ENCODE results near the gene PLPP1. TPM values are rescaled to one million over a fixed set of nuclear protein-coding genes. Genes with fewer than 3 reads are reported as not detected.

Gene PLPP1
- total RNA-seq, 1 experiment from 2014 or later = 10.5 TPM

DNA sequence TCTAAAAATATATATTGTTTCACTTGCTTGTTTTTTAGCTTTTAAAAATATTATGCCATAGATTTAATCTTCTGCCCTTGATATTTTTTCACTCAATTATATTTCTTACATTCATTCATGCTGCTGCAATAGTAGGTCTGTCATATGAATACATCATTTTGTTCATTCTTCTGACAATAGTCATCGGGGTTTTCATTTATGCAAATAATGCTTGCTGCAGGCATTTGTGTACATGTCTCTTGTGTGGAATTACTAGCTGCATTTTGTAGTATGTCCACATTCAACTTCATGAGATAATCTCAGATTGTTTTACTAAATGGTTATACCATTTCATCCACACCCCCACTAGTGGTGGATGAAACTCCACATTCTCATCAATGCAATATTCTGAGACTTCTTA, 5.3 kb upstream of the PLPP1 start:
- ChIA-PET POLR2A (no interaction called here), RAD21 (ENCODE audit: low non-redundant PET in 1 of 2, low total read pairs in 2 of 2, uncharacterized antibody in 2 of 2, unreplicated experiment in 2 of 2) (no interaction called here), CTCF (no interaction called here)
- no peak overlapping the region for H3K27ac ChIP-seq (ENCODE audit: low read depth, low read length)
- H3K9me2 ChIP-seq (ENCODE audit: insufficient read depth) = no peaks in the 10 kb centered on the region
- no peaks in the 10 kb centered on the region for H3K36me3 ChIP-seq (ENCODE audit: control insufficient read depth in 1 of 2, insufficient read depth in 2 of 2, low read length in 2 of 2)
- no peak overlapping the region for H3K9ac ChIP-seq (ENCODE audit: low read length)
- no peak for TF ChIP-seq YY1 (IDR thresholded peaks at IDR 0.05; ENCODE audit: extremely low read depth, insufficient replicate concordance, low read depth, low read length)
- TF ChIP-seq CBX3 (IDR thresholded peaks at IDR 0.05; ENCODE audit: low read depth) = no peak
- TF ChIP-seq, protein P1, sequence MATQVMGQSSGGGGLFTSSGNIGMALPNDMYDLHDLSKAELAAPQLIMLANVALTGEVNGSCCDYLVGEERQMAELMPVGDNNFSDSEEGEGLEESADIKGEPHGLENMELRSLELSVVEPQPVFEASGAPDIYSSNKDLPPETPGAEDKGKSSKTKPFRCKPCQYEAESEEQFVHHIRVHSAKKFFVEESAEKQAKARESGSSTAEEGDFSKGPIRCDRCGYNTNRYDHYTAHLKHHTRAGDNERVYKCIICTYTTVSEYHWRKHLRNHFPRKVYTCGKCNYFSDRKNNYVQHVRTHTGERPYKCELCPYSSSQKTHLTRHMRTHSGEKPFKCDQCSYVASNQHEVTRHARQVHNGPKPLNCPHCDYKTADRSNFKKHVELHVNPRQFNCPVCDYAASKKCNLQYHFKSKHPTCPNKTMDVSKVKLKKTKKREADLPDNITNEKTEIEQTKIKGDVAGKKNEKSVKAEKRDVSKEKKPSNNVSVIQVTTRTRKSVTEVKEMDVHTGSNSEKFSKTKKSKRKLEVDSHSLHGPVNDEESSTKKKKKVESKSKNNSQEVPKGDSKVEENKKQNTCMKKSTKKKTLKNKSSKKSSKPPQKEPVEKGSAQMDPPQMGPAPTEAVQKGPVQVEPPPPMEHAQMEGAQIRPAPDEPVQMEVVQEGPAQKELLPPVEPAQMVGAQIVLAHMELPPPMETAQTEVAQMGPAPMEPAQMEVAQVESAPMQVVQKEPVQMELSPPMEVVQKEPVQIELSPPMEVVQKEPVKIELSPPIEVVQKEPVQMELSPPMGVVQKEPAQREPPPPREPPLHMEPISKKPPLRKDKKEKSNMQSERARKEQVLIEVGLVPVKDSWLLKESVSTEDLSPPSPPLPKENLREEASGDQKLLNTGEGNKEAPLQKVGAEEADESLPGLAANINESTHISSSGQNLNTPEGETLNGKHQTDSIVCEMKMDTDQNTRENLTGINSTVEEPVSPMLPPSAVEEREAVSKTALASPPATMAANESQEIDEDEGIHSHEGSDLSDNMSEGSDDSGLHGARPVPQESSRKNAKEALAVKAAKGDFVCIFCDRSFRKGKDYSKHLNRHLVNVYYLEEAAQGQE (IDR thresholded peaks at IDR 0.05; ENCODE audit: low read depth) = no peak
- TF ChIP-seq SP1 (IDR thresholded peaks at IDR 0.05; ENCODE audit: low read depth) = no peak
- TF ChIP-seq CEBPB (IDR thresholded peaks at IDR 0.05; ENCODE audit: low read depth) = no peak
- no peak for TF ChIP-seq EGR1 (IDR thresholded peaks at IDR 0.05; ENCODE audit: low read depth)
- TF ChIP-seq EZH2phosphoT487 (IDR thresholded peaks at IDR 0.05; ENCODE audit: borderline replicate concordance) = no peak
- TF ChIP-seq, protein P2, sequence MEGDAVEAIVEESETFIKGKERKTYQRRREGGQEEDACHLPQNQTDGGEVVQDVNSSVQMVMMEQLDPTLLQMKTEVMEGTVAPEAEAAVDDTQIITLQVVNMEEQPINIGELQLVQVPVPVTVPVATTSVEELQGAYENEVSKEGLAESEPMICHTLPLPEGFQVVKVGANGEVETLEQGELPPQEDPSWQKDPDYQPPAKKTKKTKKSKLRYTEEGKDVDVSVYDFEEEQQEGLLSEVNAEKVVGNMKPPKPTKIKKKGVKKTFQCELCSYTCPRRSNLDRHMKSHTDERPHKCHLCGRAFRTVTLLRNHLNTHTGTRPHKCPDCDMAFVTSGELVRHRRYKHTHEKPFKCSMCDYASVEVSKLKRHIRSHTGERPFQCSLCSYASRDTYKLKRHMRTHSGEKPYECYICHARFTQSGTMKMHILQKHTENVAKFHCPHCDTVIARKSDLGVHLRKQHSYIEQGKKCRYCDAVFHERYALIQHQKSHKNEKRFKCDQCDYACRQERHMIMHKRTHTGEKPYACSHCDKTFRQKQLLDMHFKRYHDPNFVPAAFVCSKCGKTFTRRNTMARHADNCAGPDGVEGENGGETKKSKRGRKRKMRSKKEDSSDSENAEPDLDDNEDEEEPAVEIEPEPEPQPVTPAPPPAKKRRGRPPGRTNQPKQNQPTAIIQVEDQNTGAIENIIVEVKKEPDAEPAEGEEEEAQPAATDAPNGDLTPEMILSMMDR (IDR thresholded peaks at IDR 0.05 in 2 of 3, conservative IDR thresholded peaks at IDR 0.05 in 1 of 3; ENCODE audit: borderline replicate concordance in 1 of 3, insufficient read depth in 1 of 3, low read depth in 2 of 3, low read length in 2 of 3) = no peak
- no peak for TF ChIP-seq JUND (IDR thresholded peaks at IDR 0.05)
- no peak for TF ChIP-seq TCF7L2 (IDR thresholded peaks at IDR 0.05; ENCODE audit: borderline replicate concordance, extremely low read depth, insufficient read depth, insufficient read length)
- no peak for TF ChIP-seq FOSL1 (IDR thresholded peaks at IDR 0.05; ENCODE audit: low read depth)
- no TSS peak for BruUV-seq (replicated peaks)
- no peak overlapping the region for H2AFZ ChIP-seq (ENCODE audit: low read depth, low read length, poor library complexity, severe bottlenecking)
- intact Hi-C loops (cut with micrococcal nuclease) = no loop called here
- no peaks in the 10 kb centered on the region for H4K20me1 ChIP-seq (ENCODE audit: insufficient read depth)
- H3K79me2 ChIP-seq (ENCODE audit: insufficient read depth, low read length) = no peaks in the 10 kb centered on the region
- H3K4me1 ChIP-seq (ENCODE audit: control insufficient read depth in 1 of 2, insufficient read depth in 2 of 2, low read length in 2 of 2) = peaks cover 5 to 9% of the 10 kb centered on the region in 2 experiments; a peak in 3 of 4 replicates
- no peaks in the 10 kb centered on the region for H3K27me3 ChIP-seq (ENCODE audit: insufficient read depth, low read length)
- no peak for ATAC-seq
- H3K4me2 ChIP-seq (ENCODE audit: low read length) = no peak overlapping the region
- H3K9me3 ChIP-seq (ENCODE audit: control insufficient read depth in 1 of 2, insufficient read depth in 1 of 2, low read depth in 1 of 2, low read length in 2 of 2) = no peaks in the 10 kb centered on the region
- no peak for DNase-seq (ENCODE audit: low read depth, low spot score)
- H3K4me3 ChIP-seq (replicated peaks in 1 of 2; ENCODE audit: low read depth in 1 of 2, low read length in 2 of 2) = no peak overlapping the region

Measured in HCT116 (cell line).